ENCODE data around the gene PUM1.

DNA sequence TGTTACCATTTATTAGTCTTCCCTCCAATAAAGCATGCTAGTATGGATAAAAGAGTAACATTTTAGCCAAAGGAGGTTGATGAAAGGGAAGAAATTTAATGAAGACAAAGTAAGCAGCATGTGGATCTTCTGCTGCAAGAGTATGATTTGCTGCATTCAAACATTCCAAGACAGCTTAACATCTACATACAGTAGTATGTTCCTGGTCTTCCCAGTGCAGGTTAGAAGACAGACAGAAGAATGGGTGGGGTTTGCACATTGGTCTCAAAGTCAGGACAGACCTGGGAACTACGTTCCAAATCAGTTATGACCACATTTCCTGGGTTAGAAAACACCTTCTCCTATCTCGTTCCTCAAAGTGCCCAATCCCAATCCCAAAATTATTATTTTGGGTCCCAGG, 43.3 kb downstream of the PUM1 start:
- TF ChIP-seq, protein P1, sequence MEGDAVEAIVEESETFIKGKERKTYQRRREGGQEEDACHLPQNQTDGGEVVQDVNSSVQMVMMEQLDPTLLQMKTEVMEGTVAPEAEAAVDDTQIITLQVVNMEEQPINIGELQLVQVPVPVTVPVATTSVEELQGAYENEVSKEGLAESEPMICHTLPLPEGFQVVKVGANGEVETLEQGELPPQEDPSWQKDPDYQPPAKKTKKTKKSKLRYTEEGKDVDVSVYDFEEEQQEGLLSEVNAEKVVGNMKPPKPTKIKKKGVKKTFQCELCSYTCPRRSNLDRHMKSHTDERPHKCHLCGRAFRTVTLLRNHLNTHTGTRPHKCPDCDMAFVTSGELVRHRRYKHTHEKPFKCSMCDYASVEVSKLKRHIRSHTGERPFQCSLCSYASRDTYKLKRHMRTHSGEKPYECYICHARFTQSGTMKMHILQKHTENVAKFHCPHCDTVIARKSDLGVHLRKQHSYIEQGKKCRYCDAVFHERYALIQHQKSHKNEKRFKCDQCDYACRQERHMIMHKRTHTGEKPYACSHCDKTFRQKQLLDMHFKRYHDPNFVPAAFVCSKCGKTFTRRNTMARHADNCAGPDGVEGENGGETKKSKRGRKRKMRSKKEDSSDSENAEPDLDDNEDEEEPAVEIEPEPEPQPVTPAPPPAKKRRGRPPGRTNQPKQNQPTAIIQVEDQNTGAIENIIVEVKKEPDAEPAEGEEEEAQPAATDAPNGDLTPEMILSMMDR (IDR thresholded peaks at IDR 0.05), result no peak
- TF ChIP-seq POLR2A (IDR thresholded peaks at IDR 0.05), result no peak
